Upper lobe of left lung (tissue), 4 donors: Measurements from ENCODE around the gene CD44.

Source experiments
- POLR2A ChIP-seq, 4 donors: fragments of 450-650 bp; IDR thresholded peaks; one replicate each; pipeline ENCODE4 v1.5.1; 2016 to 2017; ENCODE audit warnings: antibody characterized with exemption in 4 of 4, mild to moderate bottlenecking in 2 of 4
- POLR2AphosphoS5 ChIP-seq, 2 donors: sonication (generic); formaldehyde crosslinking; IDR thresholded peaks; one replicate each; pipeline ENCODE4 v1.5.1; 2017; ENCODE audit warnings: antibody characterized with exemption in 2 of 2
- TF ChIP-seq, protein P1 (sequence below), 6 experiments: fragments of 450-650 bp in 4 of 6; fragments of 200-600 bp in 2 of 6; sonication (generic) in 2 of 6; IDR thresholded peaks; one replicate each; pipeline ENCODE4 v1.5.1; 2016 to 2019; ENCODE audit warnings: antibody characterized with exemption in 6 of 6

DNA sequence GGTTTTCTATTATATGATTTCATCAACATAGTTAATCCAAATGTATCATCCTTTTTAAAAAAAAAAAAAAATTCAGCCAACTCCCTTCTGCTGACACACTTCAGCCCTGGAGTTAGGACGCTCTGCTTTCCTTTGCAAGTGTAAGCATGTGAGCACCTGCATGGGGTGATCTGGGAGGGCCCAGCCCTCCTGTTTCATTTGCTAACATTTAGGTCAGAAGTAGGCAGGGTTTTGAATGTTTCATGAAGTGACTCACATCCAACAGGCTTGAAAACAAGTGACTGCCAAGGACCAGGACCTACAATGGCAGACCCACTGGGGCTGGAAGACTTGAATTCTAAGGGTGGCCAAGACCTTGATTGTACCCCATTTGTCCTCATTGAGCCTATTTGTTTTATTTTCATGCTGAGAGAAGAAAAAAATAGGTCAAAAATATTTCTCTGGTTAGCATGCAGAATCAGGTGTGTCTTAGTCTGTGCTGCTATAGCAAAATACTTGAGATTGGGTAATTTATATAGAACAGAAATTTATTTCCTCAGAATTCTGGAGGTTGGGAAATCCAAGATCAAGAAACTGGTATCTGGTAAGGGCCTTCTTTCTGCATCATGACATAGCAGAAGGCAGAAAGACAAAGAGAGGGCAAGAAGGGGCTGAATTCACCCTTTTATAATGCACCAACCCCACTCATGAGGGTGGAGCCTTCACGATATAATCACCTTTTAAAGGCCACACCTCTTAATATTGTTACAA lies 137.6 kb downstream of the CD44 start:
- TF ChIP-seq, protein P1, sequence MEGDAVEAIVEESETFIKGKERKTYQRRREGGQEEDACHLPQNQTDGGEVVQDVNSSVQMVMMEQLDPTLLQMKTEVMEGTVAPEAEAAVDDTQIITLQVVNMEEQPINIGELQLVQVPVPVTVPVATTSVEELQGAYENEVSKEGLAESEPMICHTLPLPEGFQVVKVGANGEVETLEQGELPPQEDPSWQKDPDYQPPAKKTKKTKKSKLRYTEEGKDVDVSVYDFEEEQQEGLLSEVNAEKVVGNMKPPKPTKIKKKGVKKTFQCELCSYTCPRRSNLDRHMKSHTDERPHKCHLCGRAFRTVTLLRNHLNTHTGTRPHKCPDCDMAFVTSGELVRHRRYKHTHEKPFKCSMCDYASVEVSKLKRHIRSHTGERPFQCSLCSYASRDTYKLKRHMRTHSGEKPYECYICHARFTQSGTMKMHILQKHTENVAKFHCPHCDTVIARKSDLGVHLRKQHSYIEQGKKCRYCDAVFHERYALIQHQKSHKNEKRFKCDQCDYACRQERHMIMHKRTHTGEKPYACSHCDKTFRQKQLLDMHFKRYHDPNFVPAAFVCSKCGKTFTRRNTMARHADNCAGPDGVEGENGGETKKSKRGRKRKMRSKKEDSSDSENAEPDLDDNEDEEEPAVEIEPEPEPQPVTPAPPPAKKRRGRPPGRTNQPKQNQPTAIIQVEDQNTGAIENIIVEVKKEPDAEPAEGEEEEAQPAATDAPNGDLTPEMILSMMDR (IDR thresholded peaks at IDR 0.05): no peak
- TF ChIP-seq POLR2A (IDR thresholded peaks at IDR 0.05) (peak in 1 of 4 donors; percentile 12), POLR2AphosphoS5 (IDR thresholded peaks at IDR 0.05) (peak in 1 of 2 donors; percentile 26)
